Measurements from ENCODE around the gene CD28.
"Not testable (repeated sequence)": the region's sequence is repeated elsewhere in the genome, so short reads cannot be mapped to it uniquely, and the experiment has no call there.

The CD28 gene

DNA sequence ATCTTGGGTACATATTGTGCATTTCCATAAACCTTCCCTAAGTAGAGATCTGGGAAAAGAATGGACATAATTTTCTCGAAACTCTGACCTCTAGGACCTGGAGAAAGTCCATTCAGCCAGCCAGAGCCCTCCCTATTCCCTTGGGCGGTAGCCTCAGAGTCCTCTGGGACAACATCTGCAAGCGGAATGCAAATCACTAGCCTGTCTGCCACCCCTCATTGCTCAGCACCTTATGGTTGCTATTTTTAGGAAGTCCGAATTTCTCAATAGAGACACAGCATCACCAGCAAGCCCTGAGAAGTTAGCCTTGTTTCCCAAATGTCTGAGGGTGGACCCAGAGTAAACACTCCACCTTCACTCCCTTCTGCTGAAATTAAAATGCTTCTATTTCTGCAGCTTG, 17.6 kb upstream of the CD28 start:
- no peak for DNase-seq

DNA sequence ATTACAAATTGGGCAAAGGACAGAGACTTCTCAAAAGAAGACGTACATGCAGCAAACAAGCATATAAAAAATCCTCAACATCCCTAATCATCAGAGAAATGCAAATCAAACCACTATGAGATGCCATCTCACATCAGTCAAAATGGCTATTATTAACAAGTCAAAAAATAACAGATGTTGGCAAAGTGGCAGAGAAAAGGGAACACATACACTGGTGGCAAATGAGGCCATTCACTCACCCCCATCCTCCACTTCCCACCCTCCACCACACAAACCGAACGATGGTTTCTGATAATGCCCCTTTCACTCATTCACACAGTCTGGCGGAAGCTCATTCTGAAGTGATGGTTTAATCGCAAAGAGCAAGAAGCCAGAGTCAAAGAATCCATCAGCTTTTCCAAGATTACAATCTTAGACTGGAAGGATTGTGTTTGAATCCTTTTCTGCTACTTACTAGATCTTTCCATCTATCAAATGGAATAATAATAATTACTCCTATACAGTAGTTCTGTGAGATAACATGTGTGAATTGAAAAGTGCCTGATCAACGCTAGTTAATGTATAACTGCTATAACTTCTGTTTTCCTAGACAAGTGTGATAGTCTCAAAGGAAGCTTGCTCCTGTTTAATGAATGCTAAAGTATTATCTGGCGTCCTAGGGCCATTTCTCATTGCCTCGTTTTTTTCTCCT, 16.9 kb upstream of the CD28 start:
- DNase-seq, result no peak

DNA sequence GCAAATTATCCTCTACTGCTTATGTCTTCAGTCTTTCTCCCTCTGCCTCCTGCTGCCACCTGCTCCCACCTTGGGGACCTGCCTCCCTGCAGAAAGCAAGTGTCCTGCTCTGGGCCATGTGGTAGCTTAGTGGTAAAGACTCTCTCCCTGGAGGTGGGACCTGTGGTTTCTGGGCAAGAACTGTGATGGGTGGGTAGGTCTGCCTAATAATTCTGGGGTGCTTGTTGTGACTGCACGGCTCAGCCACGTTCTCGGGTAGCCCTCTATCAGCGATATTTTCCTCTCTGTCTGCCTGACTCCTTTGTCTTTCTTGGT, 16.4 kb upstream of the CD28 start:
- no peak for DNase-seq

- DNase-seq, result no peak
Measured at GRCh38 chr2:203690441-203691047, 15.9 kb upstream of the CD28 start.

DNA sequence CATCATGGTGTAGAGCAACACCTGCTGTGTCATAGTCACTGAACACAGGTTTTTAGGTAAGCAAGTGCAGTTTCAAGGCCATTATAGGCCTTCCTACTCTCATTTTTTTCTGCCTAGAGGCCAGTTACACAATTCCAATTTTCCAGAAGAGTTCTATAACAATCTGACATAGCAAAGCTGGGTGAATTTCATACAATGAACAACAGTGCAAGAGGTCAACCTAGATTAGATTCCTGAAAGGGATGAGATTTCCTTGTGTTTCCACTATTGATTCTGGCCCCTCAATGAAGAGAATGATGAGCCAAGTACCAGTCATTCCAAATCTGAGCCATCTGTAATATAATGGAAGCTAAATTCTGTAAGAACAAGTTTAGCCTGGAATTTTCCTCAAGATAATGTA, 15.3 kb upstream of the CD28 start:
- no peak for DNase-seq

GRCh38 chr2:203692031-203692710, 14.3 kb upstream of the CD28 start:
- no peak for DNase-seq

DNA sequence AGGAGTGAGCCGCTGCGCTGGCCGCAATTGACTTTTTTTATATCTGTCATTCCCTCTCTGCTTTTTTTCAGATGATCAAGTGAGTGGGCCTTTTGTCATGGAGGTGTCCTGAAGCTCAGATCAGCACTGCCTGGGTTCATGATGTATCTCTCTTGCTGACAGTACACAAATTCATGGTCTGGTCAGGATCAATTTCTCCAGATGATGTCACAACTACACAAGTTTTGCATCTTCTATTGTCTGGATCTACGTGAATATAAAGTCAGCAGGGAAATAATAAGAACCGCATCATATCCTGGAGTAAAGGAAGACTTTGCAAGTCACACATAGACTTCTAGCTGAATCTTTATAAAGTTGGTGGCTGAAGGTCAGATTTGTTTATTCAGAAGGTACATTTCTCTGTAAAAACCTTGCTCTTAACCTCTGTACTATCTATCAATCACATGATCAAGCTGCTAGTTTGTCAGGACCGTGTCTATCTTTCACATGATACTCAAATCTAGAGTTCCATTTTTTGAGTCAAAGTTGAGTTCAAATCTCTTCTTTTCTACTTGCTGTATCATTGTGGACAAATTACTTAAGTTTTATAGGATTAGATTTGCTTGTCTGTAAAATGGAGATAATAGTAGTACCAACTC, 13.1 kb upstream of the CD28 start:
- no peak for DNase-seq

DNA sequence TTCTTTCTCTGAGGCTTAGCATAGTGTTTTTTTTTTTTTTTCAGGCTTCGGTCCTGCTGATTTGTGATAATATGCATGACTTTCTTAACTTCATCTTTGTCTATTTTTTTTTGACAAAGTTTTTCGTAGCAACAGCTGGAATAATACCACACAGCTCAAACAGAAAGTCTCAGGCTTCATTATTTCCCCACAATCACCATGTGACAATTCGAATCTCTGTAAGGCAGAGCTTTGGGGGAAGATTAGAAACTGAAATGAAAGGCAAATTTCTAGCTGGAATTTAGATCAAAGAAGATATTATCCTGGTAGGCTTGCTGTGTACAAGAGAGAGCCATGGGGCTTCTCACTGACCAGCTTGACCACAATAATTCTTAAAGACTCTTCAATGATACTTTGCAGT, 12.2 kb upstream of the CD28 start:
- DNase-seq, result no peak

- no peak for DNase-seq
Measured at GRCh38 chr2:203697190-203697589, 9.2 kb upstream of the CD28 start.

DNA sequence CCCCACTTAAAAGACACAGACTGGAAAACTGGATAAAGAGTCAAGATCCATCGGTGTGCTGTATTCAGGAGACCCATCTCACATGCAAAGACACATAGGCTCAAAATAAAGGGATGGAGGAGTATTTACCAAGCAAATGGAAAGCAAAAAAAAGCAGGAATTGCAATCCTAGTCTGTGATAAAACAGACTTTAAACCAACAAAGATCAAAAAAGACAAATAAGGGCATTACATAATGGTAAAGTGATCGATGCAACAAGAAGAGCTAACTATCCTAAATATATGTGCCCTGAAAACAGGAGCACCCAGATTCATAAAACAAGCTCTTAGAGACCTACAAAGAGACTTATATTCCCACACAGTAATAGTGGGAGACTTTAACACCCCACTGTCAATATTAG, 8.7 kb upstream of the CD28 start:
- DNase-seq, result not testable (repeated sequence)

- not testable (repeated sequence) for DNase-seq
Measured at GRCh38 chr2:203698410-203698809, 8.0 kb upstream of the CD28 start.

GRCh38 chr2:203704430-203704829, 2.0 kb upstream of the CD28 start:
- no peak for DNase-seq

- DNase-seq, result no peak
Measured at GRCh38 chr2:203705178-203705577, 1.3 kb upstream of the CD28 start.

DNA sequence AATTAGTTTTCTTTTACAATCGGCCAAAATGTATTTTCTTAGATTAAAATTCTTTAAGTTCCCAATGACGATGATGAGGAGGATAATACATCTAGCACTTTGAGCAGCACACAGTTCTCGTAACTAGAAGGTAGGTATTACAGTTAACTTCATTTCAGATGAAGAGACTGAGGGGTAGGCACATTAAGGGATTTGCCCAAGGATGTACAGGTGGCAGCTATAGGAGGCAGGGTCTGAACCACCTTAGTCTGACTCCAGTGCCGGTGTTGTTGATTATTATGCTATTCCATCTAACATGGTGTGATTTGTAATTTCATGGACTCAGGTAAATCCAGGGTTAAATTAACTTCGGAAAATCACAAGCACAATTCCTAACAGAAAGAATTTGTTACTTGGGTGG, 1.1 kb downstream of the CD28 start:
- DNase-seq, result no peak

- no peak for DNase-seq
Measured at GRCh38 chr2:203708846-203709396, 2.5 kb downstream of the CD28 start.

- DNase-seq, result no peak
Measured at GRCh38 chr2:203709416-203710040, 3.1 kb downstream of the CD28 start.

DNA sequence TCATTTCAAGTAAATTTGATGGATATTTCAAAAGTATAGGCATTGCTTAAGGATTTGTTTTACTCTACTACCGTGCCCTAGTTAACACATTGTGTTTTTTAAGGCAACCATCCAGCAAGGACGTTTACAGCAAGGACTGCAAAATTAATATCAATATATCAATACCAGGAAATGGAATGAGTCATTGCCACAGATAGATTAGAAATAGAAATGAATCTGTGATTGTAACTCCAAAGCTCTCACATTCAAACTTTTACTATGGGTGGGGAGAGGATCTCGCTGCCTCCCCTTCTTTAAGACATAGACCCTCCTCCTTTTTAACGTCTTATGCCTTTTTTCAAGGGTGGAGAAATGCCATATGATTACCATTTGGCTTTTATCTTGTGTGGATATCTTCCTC, 3.8 kb downstream of the CD28 start:
- no peak for DNase-seq

- DNase-seq, result no peak
Measured at GRCh38 chr2:203710952-203711351, 4.5 kb downstream of the CD28 start.

- DNase-seq, result no peak
Measured at GRCh38 chr2:203711399-203711798, 5.0 kb downstream of the CD28 start.

GRCh38 chr2:203713381-203713780, 6.9 kb downstream of the CD28 start:
- no peak for DNase-seq

GRCh38 chr2:203714112-203714511, 7.7 kb downstream of the CD28 start:
- no peak for DNase-seq

GRCh38 chr2:203715744-203716143, 9.3 kb downstream of the CD28 start:
- no peak for DNase-seq

DNA sequence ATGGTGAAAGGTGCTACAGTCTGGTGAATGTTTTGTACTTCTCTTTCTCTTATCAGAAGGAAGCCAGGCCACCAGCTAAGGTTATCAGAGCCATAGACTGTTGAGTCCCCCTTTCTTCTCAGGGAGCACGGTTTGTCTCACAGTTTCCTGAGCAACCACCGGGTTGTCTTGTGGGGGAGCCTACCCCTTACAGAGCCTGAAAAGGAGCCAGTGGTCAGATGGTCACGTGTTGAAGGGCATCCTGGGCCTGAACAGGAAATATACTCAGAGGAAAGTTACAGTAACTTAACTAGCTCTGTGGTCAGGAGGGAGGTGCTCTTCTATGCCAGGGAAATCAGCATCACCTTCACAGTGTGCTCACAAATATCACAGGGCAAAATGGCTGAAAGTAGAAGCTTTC, 11.6 kb downstream of the CD28 start:
- DNase-seq, result no peak

Measured in NCI-H1048 (cell line).